Vagina (tissue), 2 donors: Measurements from ENCODE around the gene TSHR.

ENCODE experiments used
- POLR2A ChIP-seq, 2 donors: fragments of 450-650 bp; IDR thresholded peaks; one replicate each; pipeline ENCODE4 v1.6.1; 2017; ENCODE audit warnings: antibody characterized with exemption in 2 of 2, mild to moderate bottlenecking in 2 of 2, moderate library complexity in 2 of 2
- TF ChIP-seq, protein P1 (sequence below), 3 experiments: fragments of 450-650 bp in 2 of 3; fragments of 200-600 bp in 1 of 3; sonication (generic) in 1 of 3; IDR thresholded peaks; one replicate each; pipeline ENCODE4 v1.5.1; 2017 to 2019; ENCODE audit warnings: antibody characterized with exemption in 3 of 3, mild to moderate bottlenecking in 2 of 3, moderate library complexity in 2 of 3

DNA sequence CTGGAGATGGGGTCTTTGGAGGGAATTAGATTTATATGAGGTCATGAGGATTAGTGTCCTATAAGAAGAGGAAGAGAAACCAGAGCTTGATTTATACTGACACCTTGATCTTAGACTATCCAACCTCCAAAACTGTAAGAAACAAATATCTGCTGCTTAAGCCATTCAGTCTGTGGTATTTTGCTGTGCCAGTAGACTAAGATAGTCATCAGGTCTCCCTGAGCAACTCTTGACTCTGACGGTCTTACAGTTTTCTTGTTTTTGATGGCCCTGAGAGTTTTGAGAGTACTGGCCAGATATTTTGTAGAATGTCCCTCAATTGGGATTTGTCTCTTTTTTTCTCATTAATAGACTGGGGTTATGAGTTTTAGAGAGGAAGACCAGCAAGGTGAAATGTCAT, 51.7 kb downstream of the TSHR start:
- TF ChIP-seq, protein P1, sequence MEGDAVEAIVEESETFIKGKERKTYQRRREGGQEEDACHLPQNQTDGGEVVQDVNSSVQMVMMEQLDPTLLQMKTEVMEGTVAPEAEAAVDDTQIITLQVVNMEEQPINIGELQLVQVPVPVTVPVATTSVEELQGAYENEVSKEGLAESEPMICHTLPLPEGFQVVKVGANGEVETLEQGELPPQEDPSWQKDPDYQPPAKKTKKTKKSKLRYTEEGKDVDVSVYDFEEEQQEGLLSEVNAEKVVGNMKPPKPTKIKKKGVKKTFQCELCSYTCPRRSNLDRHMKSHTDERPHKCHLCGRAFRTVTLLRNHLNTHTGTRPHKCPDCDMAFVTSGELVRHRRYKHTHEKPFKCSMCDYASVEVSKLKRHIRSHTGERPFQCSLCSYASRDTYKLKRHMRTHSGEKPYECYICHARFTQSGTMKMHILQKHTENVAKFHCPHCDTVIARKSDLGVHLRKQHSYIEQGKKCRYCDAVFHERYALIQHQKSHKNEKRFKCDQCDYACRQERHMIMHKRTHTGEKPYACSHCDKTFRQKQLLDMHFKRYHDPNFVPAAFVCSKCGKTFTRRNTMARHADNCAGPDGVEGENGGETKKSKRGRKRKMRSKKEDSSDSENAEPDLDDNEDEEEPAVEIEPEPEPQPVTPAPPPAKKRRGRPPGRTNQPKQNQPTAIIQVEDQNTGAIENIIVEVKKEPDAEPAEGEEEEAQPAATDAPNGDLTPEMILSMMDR (IDR thresholded peaks at IDR 0.05) = no peak
- TF ChIP-seq POLR2A (IDR thresholded peaks at IDR 0.05) = no peak
